GM23338 (cell line): Measurements from ENCODE around the gene ABRAXAS1. TPM values are rescaled to one million over a fixed set of nuclear protein-coding genes. Genes with fewer than 3 reads are reported as not detected.

Experiments used
- ATAC-seq: fragments of 200-7000 bp; cut with Tn5 transposase; 3 replicates; pipeline ENCODE4 v1.9.1; 2020
- DNase-seq: peaks from one replicate; pipeline ENCODE4 v3.0.0-alpha.2; 2015; ENCODE audit warnings: low spot score
- H2AFZ ChIP-seq: fragments of 200-600 bp; sonication (generic); 2 replicates; pipeline ENCODE4 v1.8.0; 2016; ENCODE audit warnings: antibody characterized with exemption, mild to moderate bottlenecking, moderate library complexity
- H3F3A ChIP-seq: fragments of 200-600 bp; sonication (generic); replicated peaks from 2 replicates; pipeline ENCODE4 v1.8.0; 2017; ENCODE audit warnings: antibody characterized with exemption, mixed run types, low read depth
- H3K27ac ChIP-seq: fragments of 200-600 bp; sonication (generic); 2 replicates; pipeline ENCODE4 v1.6.1; 2016; ENCODE audit warnings: low read depth
- H3K27me3 ChIP-seq: fragments of 200-600 bp; sonication (generic); 2 replicates; pipeline ENCODE4 v1.8.0; 2016; ENCODE audit warnings: mild to moderate bottlenecking, mixed run types, moderate library complexity; ENCODE audit not compliant: insufficient read depth
- H3K36me3 ChIP-seq: fragments of 200-600 bp; sonication (generic); 2 replicates; pipeline ENCODE4 v1.8.0; 2016; ENCODE audit warnings: mild to moderate bottlenecking; ENCODE audit not compliant: insufficient read depth
- H3K4me1 ChIP-seq: fragments of 200-600 bp; sonication (generic); 2 replicates; pipeline ENCODE4 v1.8.0; 2016; ENCODE audit warnings: mild to moderate bottlenecking, moderate library complexity; ENCODE audit not compliant: insufficient read depth
- H3K4me2 ChIP-seq: fragments of 200-600 bp; sonication (generic); 2 replicates; pipeline ENCODE4 v1.7.1; 2017; ENCODE audit warnings: mixed run types
- H3K4me3 ChIP-seq: fragments of 200-600 bp; sonication (generic); 2 replicates; pipeline ENCODE4 v1.6.1; 2016; ENCODE audit warnings: mixed run types
- H3K79me2 ChIP-seq: fragments of 200-600 bp; sonication (generic); replicated peaks from 2 replicates; pipeline ENCODE4 v1.8.0; 2017; ENCODE audit warnings: mild to moderate bottlenecking; ENCODE audit not compliant: insufficient read depth
- H3K9me2 ChIP-seq: fragments of 200-600 bp; sonication (generic); 2 replicates; pipeline ENCODE4 v1.8.0; 2017; ENCODE audit not compliant: insufficient read depth
- H4K20me1 ChIP-seq: fragments of 200-600 bp; sonication (generic); replicated peaks from 2 replicates; pipeline ENCODE4 v1.8.0; 2017; ENCODE audit warnings: mild to moderate bottlenecking; ENCODE audit not compliant: insufficient read depth
- H3K27ac Mint-ChIP-seq: 2 replicates; pipeline ENCODE4 v1.8.0; 2020; ENCODE audit warnings: inconsistent platforms, mild to moderate bottlenecking, moderate library complexity, mixed read lengths
- H3K27me3 Mint-ChIP-seq: 3 replicates; pipeline ENCODE4 v1.8.0; 2022; ENCODE audit warnings: low read depth, mild to moderate bottlenecking, moderate library complexity, mixed read lengths, inconsistent platforms; ENCODE audit not compliant: insufficient read depth, poor library complexity
- H3K36me3 Mint-ChIP-seq: 3 replicates; pipeline ENCODE4 v1.8.0; 2021; ENCODE audit warnings: low read depth, mild to moderate bottlenecking, inconsistent platforms, moderate library complexity, mixed read lengths
- H3K4me1 Mint-ChIP-seq: 3 replicates; pipeline ENCODE4 v1.8.0; 2020; ENCODE audit warnings: mild to moderate bottlenecking, inconsistent platforms, mixed read lengths
- H3K4me3 Mint-ChIP-seq: 3 replicates; pipeline ENCODE4 v1.8.0; 2021; ENCODE audit warnings: moderate library complexity, mild to moderate bottlenecking, inconsistent platforms, mixed read lengths
- H3K9me3 Mint-ChIP-seq: 3 replicates; pipeline ENCODE4 v1.8.0; 2020; ENCODE audit warnings: moderate library complexity, mild to moderate bottlenecking, inconsistent platforms, mixed read lengths
- CREB1 ChIP-seq: fragments of 250-450 bp; sonication (Bioruptor Pico); IDR thresholded peaks from 2 replicates; pipeline ENCODE4 v1.5.0; 2020; ENCODE audit warnings: low read depth, mild to moderate bottlenecking, moderate library complexity
- EZH2 ChIP-seq: fragments of 200-600 bp; sonication (generic); IDR thresholded peaks from one replicate; pipeline ENCODE4 v1.8.0; 2017; ENCODE audit warnings: antibody characterized with exemption, mild to moderate bottlenecking, low read depth; ENCODE audit not compliant: unreplicated experiment
- EZH2phosphoT487 ChIP-seq: fragments of 200-600 bp; sonication (generic); IDR thresholded peaks from one replicate; pipeline ENCODE4 v1.8.1; 2018; ENCODE audit warnings: antibody characterized with exemption; ENCODE audit not compliant: unreplicated experiment
- JUNB ChIP-seq: IDR thresholded peaks from one replicate; pipeline ENCODE4 v1.6.1; 2016; ENCODE audit warnings: antibody characterized with exemption; ENCODE audit not compliant: unreplicated experiment
- NANOG ChIP-seq: IDR thresholded peaks from 2 replicates; pipeline ENCODE4 v1.6.1; 2016; ENCODE audit warnings: antibody characterized with exemption, borderline replicate concordance
- POLR2AphosphoS5 ChIP-seq: IDR thresholded peaks from 2 replicates; pipeline ENCODE4 v1.6.1; 2016; ENCODE audit warnings: antibody characterized with exemption, low read depth
- STAT1 ChIP-seq: IDR thresholded peaks from one replicate; pipeline ENCODE4 v1.6.1; 2016; ENCODE audit warnings: antibody characterized with exemption; ENCODE audit not compliant: unreplicated experiment
- ZNF114 ChIP-seq: fragments of 250-450 bp; sonication (Bioruptor Pico); IDR thresholded peaks from 2 replicates; pipeline ENCODE4 v1.5.0; 2020; ENCODE audit warnings: mild to moderate bottlenecking, moderate library complexity
- ZNF331 ChIP-seq: fragments of 250-450 bp; sonication (Bioruptor Pico); IDR thresholded peaks from 2 replicates; pipeline ENCODE4 v1.5.0; 2020; ENCODE audit warnings: low read depth, mild to moderate bottlenecking, moderate library complexity
- polyA plus RNA-seq: library from polyadenylated mRNA; unstranded; fragments of >200 nt; fragmentation: Nextera tagmentation; extraction: Ambion mirVana; gene quantifications from 2 replicates; pipeline ENCODE4 v1.2.1, GENCODE V29; 2016
- total RNA-seq: library from RNA; depleted of rRNA; stranded (reverse); fragments of >200 nt; shearing (Covaris generic); gene quantifications from 2 replicates; pipeline ENCODE4 v1.2.3, GENCODE V29; 2014
- TF ChIP-seq, protein P1 (sequence below): fragments of 250-450 bp; sonication (Bioruptor Pico); IDR thresholded peaks from 2 replicates; pipeline ENCODE4 v1.5.0; 2020; ENCODE audit warnings: mild to moderate bottlenecking, moderate library complexity
- TF ChIP-seq, protein P2 (sequence below), 2 experiments: fragments of 200-600 bp in 1 of 2; sonication (generic) in 1 of 2; conservative IDR thresholded peaks; 2 replicates each; pipeline versions ENCODE4 v1.5.1 to v1.6.1; 2016 to 2017; ENCODE audit warnings: antibody characterized with exemption in 2 of 2, low read depth in 2 of 2, mild to moderate bottlenecking in 2 of 2, moderate library complexity in 1 of 2
- TF ChIP-seq, protein P3 (sequence below): IDR thresholded peaks from one replicate; pipeline ENCODE4 v1.6.1; 2018; ENCODE audit warnings: antibody characterized with exemption; ENCODE audit not compliant: unreplicated experiment
- TF ChIP-seq, protein P4 (sequence below): IDR thresholded peaks from 2 replicates; pipeline ENCODE4 v1.6.1; 2016; ENCODE audit warnings: antibody characterized with exemption

ABRAXAS1 gene
- total and polyA plus RNA-seq, 2 experiments from 2014 or later = 8.0 to 25.2 TPM

DNA sequence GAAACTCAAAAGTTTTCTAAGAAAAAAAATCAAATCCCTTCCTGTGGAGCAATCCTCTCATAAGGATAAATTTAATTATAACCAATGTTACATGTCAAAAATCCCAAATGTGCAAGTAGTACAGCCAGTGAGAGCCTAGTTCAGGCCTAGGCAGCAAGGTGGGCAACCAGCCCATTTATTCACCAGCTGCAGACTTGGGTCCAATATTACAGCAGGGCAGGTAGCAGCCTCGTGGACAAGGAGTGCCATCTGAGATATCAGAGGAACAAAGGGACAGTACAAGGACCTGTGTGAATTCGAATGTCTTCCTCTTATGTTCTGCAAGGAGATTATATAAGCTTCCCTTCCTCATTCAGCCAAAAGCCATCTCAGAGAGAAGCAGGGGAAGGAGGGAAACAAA, 35.9 kb downstream of the ABRAXAS1 start:
- peaks cover 10% of the 10 kb centered on the region; the same call in 1 of the 2 replicates for H3K36me3 ChIP-seq
- no peaks in the 10 kb centered on the region for H3K9me2 ChIP-seq
- no peaks in the 10 kb centered on the region for H3K4me1 ChIP-seq
- TF ChIP-seq CREB1 (CRISPR knock-in tag) (no peak), JUNB (no peak), EZH2 (no peak), NANOG (no peak), ZNF114 (CRISPR knock-in tag) (no peak), EZH2phosphoT487 (no peak), ZNF331 (CRISPR knock-in tag) (no peak), POLR2AphosphoS5 (no peak), STAT1 (no peak)
- TF ChIP-seq, protein P1, sequence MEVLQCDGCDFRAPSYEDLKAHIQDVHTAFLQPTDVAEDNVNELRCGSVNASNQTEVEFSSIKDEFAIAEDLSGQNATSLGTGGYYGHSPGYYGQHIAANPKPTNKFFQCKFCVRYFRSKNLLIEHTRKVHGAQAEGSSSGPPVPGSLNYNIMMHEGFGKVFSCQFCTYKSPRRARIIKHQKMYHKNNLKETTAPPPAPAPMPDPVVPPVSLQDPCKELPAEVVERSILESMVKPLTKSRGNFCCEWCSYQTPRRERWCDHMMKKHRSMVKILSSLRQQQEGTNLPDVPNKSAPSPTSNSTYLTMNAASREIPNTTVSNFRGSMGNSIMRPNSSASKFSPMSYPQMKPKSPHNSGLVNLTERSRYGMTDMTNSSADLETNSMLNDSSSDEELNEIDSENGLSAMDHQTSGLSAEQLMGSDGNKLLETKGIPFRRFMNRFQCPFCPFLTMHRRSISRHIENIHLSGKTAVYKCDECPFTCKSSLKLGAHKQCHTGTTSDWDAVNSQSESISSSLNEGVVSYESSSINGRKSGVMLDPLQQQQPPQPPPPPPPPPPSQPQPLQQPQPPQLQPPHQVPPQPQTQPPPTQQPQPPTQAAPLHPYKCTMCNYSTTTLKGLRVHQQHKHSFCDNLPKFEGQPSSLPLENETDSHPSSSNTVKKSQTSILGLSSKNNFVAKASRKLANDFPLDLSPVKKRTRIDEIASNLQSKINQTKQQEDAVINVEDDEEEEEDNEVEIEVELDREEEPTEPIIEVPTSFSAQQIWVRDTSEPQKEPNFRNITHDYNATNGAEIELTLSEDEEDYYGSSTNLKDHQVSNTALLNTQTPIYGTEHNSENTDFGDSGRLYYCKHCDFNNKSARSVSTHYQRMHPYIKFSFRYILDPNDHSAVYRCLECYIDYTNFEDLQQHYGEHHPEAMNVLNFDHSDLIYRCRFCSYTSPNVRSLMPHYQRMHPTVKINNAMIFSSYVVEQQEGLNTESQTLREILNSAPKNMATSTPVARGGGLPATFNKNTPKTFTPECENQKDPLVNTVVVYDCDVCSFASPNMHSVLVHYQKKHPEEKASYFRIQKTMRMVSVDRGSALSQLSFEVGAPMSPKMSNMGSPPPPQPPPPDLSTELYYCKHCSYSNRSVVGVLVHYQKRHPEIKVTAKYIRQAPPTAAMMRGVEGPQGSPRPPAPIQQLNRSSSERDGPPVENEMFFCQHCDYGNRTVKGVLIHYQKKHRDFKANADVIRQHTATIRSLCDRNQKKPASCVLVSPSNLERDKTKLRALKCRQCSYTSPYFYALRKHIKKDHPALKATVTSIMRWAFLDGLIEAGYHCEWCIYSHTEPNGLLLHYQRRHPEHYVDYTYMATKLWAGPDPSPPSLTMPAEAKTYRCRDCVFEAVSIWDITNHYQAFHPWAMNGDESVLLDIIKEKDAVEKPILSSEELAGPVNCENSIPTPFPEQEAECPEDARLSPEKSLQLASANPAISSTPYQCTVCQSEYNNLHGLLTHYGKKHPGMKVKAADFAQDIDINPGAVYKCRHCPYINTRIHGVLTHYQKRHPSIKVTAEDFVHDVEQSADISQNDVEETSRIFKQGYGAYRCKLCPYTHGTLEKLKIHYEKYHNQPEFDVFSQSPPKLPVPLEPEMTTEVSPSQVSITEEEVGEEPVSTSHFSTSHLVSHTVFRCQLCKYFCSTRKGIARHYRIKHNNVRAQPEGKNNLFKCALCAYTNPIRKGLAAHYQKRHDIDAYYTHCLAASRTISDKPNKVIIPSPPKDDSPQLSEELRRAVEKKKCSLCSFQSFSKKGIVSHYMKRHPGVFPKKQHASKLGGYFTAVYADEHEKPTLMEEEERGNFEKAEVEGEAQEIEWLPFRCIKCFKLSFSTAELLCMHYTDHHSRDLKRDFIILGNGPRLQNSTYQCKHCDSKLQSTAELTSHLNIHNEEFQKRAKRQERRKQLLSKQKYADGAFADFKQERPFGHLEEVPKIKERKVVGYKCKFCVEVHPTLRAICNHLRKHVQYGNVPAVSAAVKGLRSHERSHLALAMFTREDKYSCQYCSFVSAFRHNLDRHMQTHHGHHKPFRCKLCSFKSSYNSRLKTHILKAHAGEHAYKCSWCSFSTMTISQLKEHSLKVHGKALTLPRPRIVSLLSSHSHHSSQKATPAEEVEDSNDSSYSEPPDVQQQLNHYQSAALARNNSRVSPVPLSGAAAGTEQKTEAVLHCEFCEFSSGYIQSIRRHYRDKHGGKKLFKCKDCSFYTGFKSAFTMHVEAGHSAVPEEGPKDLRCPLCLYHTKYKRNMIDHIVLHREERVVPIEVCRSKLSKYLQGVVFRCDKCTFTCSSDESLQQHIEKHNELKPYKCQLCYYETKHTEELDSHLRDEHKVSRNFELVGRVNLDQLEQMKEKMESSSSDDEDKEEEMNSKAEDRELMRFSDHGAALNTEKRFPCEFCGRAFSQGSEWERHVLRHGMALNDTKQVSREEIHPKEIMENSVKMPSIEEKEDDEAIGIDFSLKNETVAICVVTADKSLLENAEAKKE (CRISPR knock-in tag) = no peak
- TF ChIP-seq, protein P2, sequence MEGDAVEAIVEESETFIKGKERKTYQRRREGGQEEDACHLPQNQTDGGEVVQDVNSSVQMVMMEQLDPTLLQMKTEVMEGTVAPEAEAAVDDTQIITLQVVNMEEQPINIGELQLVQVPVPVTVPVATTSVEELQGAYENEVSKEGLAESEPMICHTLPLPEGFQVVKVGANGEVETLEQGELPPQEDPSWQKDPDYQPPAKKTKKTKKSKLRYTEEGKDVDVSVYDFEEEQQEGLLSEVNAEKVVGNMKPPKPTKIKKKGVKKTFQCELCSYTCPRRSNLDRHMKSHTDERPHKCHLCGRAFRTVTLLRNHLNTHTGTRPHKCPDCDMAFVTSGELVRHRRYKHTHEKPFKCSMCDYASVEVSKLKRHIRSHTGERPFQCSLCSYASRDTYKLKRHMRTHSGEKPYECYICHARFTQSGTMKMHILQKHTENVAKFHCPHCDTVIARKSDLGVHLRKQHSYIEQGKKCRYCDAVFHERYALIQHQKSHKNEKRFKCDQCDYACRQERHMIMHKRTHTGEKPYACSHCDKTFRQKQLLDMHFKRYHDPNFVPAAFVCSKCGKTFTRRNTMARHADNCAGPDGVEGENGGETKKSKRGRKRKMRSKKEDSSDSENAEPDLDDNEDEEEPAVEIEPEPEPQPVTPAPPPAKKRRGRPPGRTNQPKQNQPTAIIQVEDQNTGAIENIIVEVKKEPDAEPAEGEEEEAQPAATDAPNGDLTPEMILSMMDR (conservative IDR thresholded peaks at IDR 0.05; ENCODE audit: low read depth in 2 of 2) = no peak
- TF ChIP-seq, protein P3, sequence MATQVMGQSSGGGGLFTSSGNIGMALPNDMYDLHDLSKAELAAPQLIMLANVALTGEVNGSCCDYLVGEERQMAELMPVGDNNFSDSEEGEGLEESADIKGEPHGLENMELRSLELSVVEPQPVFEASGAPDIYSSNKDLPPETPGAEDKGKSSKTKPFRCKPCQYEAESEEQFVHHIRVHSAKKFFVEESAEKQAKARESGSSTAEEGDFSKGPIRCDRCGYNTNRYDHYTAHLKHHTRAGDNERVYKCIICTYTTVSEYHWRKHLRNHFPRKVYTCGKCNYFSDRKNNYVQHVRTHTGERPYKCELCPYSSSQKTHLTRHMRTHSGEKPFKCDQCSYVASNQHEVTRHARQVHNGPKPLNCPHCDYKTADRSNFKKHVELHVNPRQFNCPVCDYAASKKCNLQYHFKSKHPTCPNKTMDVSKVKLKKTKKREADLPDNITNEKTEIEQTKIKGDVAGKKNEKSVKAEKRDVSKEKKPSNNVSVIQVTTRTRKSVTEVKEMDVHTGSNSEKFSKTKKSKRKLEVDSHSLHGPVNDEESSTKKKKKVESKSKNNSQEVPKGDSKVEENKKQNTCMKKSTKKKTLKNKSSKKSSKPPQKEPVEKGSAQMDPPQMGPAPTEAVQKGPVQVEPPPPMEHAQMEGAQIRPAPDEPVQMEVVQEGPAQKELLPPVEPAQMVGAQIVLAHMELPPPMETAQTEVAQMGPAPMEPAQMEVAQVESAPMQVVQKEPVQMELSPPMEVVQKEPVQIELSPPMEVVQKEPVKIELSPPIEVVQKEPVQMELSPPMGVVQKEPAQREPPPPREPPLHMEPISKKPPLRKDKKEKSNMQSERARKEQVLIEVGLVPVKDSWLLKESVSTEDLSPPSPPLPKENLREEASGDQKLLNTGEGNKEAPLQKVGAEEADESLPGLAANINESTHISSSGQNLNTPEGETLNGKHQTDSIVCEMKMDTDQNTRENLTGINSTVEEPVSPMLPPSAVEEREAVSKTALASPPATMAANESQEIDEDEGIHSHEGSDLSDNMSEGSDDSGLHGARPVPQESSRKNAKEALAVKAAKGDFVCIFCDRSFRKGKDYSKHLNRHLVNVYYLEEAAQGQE = no peak
- TF ChIP-seq, protein P4, sequence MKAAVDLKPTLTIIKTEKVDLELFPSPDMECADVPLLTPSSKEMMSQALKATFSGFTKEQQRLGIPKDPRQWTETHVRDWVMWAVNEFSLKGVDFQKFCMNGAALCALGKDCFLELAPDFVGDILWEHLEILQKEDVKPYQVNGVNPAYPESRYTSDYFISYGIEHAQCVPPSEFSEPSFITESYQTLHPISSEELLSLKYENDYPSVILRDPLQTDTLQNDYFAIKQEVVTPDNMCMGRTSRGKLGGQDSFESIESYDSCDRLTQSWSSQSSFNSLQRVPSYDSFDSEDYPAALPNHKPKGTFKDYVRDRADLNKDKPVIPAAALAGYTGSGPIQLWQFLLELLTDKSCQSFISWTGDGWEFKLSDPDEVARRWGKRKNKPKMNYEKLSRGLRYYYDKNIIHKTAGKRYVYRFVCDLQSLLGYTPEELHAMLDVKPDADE = no peak
- peaks cover 11% of the 10 kb centered on the region for H3K79me2 ChIP-seq
- no peak overlapping the region for H3K27ac ChIP-seq
- Mint-ChIP-seq H3K27ac (no peak overlapping the region), H3K9me3 (no peaks in the 10 kb centered on the region), H3K4me1 (no peaks in the 10 kb centered on the region), H3K27me3 (no peaks in the 10 kb centered on the region), H3K36me3 (peaks cover 17% of the 10 kb centered on the region; the same call in 2 of the 3 replicates), H3K4me3 (no peak overlapping the region)
- H2AFZ ChIP-seq = no peak overlapping the region
- ATAC-seq = no peak
- no peak for DNase-seq
- no peaks in the 10 kb centered on the region for H3F3A ChIP-seq
- H3K4me3 ChIP-seq = no peak overlapping the region
- H3K27me3 ChIP-seq = no peaks in the 10 kb centered on the region
- peaks cover 7% of the 10 kb centered on the region; the same call in 1 of the 2 replicates for H4K20me1 ChIP-seq
- no peak overlapping the region for H3K4me2 ChIP-seq
